GM19193 (cell line): Measurements from ENCODE around the gene SLC44A5.

Experiments used
- POLR2A ChIP-seq: IDR thresholded peaks from 4 replicates; pipeline ENCODE4 v1.6.1; 2011; ENCODE audit not compliant: insufficient read depth, insufficient read length; ENCODE audit errors: extremely low read depth

The SLC44A5 gene

DNA sequence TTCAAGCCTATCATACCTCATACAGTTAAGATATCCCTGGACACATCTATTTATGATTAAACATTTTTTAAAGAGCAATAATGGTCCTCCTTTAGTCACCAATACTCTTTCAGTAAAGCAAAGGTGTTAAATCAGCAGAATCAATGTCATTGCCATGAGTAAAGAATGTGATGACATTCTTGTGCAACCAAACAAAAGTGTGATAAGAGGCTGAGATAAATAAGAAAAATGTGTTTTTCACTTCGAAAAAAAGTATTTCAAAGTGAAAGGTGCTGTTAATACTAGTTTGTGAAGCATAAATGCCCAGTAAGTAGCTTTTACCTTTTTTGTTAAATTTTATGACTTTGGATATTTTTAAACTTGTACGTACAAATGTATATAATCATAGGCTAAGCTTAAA lies 8.4 kb downstream of the SLC44A5 start:
- no peak for TF ChIP-seq POLR2A

DNA sequence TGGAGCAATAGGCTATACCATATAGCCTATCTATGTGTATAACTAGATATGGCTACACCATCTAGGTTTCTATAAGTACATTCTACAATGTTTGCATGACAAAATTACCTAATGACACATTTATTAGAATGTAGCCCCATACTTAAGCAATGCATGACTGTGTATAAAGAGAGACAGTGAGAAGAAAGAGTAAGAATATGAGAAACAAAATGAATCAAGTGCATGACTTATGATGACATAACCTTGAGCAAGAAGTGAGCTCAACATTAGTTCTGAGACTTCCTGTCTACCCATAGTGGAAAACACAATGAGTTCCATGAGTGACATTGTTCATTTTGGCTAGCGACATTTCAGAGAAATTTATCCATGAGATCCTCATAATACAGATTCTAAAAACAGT lies 10.1 kb downstream of the SLC44A5 start:
- TF ChIP-seq POLR2A = no peak

DNA sequence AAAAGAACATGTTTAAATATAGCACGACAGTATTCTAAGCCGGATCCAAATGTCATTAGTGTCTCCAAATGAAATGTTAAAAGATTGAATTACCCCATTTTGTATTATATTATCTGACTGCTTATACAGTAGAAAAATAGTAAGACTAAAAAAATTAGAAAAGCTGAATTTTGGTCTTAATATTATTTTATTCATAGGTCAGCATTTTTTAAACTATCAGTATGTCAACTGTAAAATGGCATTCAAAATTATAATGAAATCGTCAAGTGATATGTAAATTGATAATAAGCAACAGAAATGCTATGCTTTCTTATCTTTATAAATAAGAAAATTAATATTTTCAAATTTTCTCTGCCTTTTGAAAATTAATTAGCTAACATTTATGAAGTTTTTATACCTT lies 16.6 kb downstream of the SLC44A5 start:
- TF ChIP-seq POLR2A = no peak

DNA sequence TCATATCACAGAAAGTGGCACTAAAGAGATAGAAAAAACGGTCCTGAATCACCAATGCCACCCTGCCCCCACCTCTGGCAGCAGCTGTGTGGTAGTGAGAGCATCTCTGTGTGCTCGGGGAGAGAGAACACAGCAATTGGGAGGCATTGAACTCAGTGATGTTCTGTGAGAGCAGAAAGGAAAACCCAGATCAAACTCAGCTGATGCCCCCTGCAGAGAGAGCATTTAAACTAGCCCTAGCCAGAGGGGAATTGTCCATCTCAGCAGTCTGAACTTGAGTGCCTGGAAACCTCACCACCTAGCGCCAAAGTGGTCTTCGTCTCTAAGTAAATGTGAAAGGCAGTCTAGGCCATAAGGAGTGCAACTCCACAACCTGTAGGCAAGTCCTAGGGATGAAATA lies 21.3 kb downstream of the SLC44A5 start:
- TF ChIP-seq POLR2A = no peak

DNA sequence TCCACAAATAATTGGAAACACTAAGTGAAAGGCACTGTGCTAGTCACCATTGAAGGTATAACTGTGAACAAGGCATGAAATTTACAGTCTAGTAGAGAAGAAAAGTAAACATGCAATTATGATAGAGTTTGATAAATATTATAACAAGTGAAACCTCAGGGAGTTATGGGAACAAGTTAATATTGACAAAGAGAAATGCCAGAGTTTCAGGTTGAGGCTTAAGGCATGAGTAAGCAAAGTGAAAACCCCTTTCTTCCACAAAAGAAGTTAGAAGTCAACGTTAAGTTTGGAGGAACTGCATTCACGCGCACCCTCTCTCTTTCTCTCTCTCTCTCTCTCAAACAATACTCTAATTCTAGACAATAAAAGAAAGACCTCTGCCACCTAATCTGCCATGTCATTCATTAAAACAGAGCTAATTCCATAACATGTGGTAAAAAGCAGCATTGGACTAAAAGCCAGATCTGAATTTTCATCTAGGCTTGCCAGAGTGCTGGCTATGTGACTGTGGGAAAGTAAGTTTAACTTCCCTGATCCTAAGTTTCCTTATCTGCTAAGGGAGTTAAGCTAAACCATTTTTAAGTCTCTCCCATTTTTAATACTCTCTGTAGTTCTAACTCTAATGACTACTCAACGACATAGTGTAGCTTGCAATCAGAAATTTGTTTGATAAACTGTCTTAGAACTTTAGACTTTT lies 22.0 kb downstream of the SLC44A5 start:
- TF ChIP-seq POLR2A = no peak

DNA sequence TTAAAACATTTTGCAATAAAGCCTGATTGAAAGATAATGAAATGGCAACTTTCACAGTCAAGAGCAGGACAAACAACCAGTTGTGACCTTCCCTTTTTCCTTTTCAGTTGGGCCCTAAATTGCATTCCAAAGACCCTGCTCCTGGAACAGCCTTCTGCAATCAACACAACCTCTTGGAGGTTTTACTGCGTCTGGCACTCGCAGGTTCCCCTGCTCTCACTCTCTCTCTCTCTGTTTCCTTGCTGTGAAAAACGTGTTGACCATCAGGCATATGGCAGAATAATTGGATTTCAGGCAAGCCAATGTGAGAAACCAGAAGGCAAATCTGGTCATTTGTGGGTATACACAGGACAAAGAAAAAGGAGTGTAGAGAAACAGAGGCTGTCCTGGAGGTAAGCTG lies 23.2 kb downstream of the SLC44A5 start:
- TF ChIP-seq POLR2A = no peak

DNA sequence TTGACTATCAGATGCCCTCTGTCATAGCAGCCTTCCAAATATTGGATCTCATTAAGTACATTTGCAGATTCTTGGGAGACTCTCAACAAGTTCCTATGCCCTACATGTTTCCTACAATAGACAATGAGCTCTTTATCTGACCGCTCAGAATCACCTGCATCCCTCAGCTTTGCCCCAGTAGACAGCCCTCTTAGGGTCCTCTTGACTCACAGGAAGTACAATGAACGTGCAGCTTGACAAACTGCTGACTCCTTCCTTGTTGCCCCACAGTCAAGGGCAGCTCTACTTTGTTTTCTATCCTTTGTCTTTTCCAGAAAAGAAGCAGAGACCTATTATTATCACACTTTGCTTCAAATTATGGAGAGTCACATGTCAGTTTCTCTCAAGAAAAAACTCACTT lies 27.6 kb downstream of the SLC44A5 start:
- TF ChIP-seq POLR2A = no peak

DNA sequence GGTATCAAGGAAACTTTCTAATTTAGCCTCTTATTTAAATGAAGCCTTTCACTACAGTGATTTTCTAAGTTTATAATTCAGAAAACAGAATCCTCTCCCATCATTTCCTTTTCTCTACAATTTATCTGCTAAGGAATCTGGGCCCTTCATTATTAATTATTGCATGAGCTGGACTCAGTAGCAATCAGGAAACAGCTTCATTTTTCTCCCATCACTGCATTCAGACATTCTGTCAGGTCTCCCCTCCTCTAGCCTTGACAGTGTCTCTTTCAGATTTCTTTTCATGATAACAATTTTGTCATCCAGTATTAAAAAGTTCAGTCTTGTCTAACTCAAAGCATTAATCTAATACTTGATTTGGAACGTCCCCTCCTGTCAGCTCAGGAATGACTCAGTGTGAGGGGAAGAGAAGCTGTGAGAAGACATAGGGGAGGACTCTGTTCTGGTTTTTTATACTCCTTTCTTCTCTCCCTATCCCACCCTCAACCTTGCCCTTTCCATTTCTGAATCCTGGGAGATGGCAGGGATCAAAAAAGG lies 28.1 kb downstream of the SLC44A5 start:
- no peak for TF ChIP-seq POLR2A

DNA sequence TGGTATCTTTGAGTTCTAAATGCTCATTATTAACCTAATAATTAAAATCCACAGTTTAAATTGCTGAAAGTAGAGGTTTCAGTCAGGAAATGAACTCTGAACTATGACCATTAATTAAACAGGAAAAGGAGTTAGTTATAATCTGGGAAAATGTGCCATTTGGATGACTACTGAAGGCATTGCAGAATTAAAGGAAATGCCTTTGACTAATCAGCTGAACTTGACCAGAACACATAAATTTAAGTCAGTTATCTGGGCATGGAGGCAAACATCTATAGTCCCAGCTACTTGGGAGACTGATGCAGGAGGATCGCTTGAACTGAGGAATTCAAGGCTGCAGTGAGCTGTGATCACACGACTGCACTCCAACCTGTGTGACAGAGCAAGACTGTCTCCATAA lies 31.9 kb downstream of the SLC44A5 start:
- no peak for TF ChIP-seq POLR2A

DNA sequence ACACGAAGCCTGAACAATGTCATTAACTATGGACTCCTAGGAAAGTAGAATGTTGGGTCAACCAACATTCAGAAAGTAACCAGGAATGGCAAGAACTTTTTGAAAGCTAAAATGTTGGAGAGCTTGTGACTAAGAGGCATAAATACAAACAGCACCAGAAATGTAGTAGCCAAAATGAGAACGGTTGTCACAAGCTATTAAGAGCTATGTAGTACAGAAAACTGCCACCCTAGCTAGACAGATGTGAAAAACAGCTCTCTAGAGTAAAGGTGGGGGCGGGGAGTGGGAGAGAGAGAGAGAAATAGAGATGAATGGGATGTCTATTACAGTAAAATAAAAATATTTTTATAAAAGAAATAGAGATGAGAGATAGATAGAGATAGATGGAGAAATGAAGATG lies 35.1 kb downstream of the SLC44A5 start:
- TF ChIP-seq POLR2A = no peak

DNA sequence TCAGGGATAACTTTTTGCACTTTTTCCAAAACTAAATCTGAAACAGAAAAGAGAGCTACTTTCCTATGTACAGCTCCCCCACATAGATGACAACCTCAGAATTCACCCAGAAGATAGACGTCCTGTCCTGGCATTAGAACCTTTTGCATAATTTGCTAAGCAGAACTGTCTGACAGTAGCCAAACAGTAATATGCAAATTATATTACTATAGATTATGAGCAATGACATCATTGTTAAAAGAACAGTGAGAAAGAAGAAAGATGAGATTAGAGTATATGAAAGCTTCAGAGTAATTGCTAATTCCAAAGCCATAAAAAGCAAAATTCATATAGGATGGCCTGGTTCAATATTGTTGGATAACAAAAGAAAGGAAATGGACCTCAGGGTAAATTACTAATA lies 43.7 kb downstream of the SLC44A5 start:
- TF ChIP-seq POLR2A = no peak

DNA sequence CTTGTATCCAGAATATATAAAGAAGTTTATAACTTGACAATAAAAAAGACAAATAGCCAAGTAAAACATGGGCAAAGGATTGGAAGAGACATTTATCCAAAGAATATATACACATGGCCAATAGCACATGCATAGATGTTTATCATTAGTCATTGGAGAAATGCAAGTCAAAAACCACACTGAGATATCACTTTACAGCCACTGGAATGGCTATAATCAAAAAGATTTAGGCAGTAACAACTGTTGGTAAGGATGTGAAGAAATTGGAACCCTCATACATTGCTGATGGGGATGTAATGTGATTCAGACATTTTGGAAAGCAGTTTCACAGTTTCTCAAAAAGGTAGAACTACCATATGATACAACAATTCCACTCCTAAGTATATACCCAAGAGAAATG lies 51.1 kb downstream of the SLC44A5 start:
- no peak for TF ChIP-seq POLR2A

DNA sequence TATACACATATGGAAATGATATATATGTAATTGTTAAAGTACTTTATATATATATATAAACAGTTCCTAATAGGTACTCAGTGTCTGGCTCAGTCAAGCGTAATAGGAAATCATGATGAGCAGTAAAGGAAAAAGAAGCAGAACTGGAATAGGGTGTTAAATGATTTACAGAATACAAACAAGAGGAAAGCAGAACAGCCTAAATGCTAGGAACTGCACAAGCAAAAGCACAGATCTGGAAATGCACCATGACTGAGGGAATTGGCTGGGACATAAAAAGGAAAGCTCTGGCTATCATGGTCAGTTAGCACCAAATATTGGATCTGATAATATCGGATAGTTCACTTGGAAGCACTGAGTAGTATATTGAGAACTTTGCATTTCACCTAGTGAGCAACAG lies 51.8 kb downstream of the SLC44A5 start:
- no peak for TF ChIP-seq POLR2A

DNA sequence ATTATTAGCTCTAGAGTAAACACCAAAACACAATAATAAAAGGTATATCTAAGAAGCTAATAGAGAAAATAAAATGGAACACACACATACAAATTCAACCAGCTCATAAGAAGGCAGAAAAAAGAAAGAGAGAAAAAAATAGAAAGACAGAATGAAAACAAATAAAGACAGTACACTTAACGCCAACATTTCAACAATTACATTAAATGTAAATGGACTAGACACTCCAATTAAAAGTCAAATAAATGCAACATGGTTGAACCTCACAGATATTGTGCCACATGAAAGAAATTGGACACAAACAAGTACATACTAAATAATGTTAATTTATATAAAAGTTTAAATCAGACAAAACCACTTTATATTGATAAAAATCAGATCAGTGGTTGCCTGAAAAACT lies 56.0 kb downstream of the SLC44A5 start:
- TF ChIP-seq POLR2A = no peak

DNA sequence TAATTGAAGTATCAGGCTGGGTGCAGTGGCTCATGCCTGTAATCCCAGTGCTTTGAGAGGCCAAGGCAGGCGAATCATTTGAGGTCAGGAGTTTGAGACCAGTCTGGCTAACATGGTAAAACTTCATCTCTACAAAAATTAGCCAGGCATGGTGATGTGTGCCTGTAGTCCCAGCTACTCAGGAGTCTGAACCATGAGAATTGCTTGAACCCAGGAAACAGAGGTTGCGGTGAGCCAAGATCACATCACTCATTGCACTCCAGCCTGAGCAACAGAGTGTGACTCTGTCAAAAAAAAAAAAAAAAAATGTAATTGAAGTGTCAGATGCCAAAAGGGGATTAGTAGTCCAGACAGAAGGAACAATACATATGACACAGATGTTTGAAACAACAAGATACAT lies 56.7 kb downstream of the SLC44A5 start:
- no peak for TF ChIP-seq POLR2A

DNA sequence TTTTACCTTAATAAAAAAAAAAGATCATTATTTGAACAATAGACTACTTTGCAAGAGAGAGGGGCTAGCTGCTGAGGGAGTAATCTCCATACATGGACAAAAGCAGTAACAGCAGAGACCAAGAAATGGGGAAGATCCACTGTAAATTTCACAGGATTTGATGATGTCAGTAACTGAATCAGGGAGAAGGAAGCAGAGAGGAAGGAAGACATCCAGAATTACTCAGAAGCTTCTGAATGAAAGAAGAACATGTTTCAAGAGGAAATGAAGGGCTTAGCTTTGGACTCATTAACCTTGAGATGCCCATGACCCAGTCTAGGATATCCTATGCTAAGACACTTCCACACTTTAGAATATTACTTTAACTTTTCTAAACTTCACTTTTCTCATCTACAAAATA lies 60.4 kb downstream of the SLC44A5 start:
- TF ChIP-seq POLR2A = no peak
